Panc1 (cell line): Measurements from ENCODE around the gene GBP4. TPM values are rescaled to one million over a fixed set of nuclear protein-coding genes. Genes with fewer than 3 reads are reported as not detected.

Experiments
- ATAC-seq: fragments of 200-7000 bp; cut with Tn5 transposase; 2 replicates; pipeline ENCODE4 v1.9.1; 2020; ENCODE audit warnings: mild to moderate bottlenecking, moderate library complexity
- BruUV-seq: library from RNA; stranded (reverse); fragments of 400-500 nt; replicated peaks from 2 replicates; lab custom pipeline; 2021; lab: Mats Ljungman, UMichigan
- CTCF ChIA-PET: fragments of 300-600 bp; sonication (Branson Sonifier 250); formaldehyde crosslinking; loops from one replicate; lab custom pipeline; 2022; ENCODE audit warnings: antibody characterized with exemption; lab: Charles Lee
- POLR2A ChIA-PET: fragments of 300-600 bp; sonication (Branson Sonifier 250); formaldehyde crosslinking; loops from one replicate; lab custom pipeline; 2022; ENCODE audit warnings: antibody characterized with exemption; lab: Charles Lee
- DNase-seq: peaks from one replicate; pipeline ENCODE4 v3.0.0-alpha.2; 2010; ENCODE audit warnings: low read depth, low spot score
- H3K27ac ChIP-seq: 2 replicates; pipeline ENCODE4 v1.5.1; 2011; ENCODE audit warnings: mild to moderate bottlenecking, low read length, inconsistent platforms
- H3K27me3 ChIP-seq: fragments of 200-500 bp; sonication (Bioruptor generic); 2 replicates; pipeline ENCODE4 v1.6.0; 2014; ENCODE audit warnings: low read length, inconsistent platforms; ENCODE audit not compliant: control insufficient read depth, insufficient read depth
- H3K36me3 ChIP-seq: fragments of 200-500 bp; sonication (Bioruptor generic); 2 replicates; pipeline ENCODE4 v1.5.1; 2014; ENCODE audit warnings: inconsistent platforms, mild to moderate bottlenecking, low read length, moderate library complexity; ENCODE audit not compliant: control insufficient read depth, insufficient read depth
- H3K4me1 ChIP-seq: 2 replicates; pipeline ENCODE4 v1.5.1; 2011; ENCODE audit warnings: inconsistent platforms, mild to moderate bottlenecking, low read length, moderate library complexity; ENCODE audit not compliant: control insufficient read depth, insufficient read depth
- H3K4me3 ChIP-seq, 2 experiments: 2 replicates each; pipeline ENCODE4 v1.5.1; 2011 to 2012; ENCODE audit warnings: low read depth in 2 of 2, low read length in 2 of 2, mild to moderate bottlenecking in 2 of 2, inconsistent platforms in 1 of 2, moderate library complexity in 1 of 2
- H3K9me3 ChIP-seq: fragments of 200-500 bp; sonication (Bioruptor generic); 2 replicates; pipeline ENCODE4 v1.5.1; 2014; ENCODE audit warnings: low read depth, mild to moderate bottlenecking, inconsistent platforms, low read length, moderate library complexity; ENCODE audit not compliant: control insufficient read depth, insufficient read depth
- CTCF ChIP-seq: fragments of 450-650 bp; IDR thresholded peaks from 2 replicates; pipeline ENCODE4 v1.5.1; 2017; ENCODE audit warnings: mild to moderate bottlenecking
- POLR2AphosphoS5 ChIP-seq: IDR thresholded peaks from 2 replicates; pipeline ENCODE4 v1.6.1; 2012; ENCODE audit warnings: mild to moderate bottlenecking, low read depth, low read length, moderate library complexity
- REST ChIP-seq, 2 experiments: IDR thresholded peaks; 2 replicates each; pipeline ENCODE4 v1.6.1; 2011 to 2012; ENCODE audit warnings: low read depth in 2 of 2, control low read depth in 1 of 2, low read length in 1 of 2, mild to moderate bottlenecking in 1 of 2, moderate library complexity in 1 of 2; ENCODE audit not compliant: insufficient read depth in 1 of 2
- SIN3A ChIP-seq: IDR thresholded peaks from 2 replicates; pipeline ENCODE4 v1.6.1; 2012; ENCODE audit warnings: low read depth, mild to moderate bottlenecking, low read length, moderate library complexity, borderline replicate concordance; ENCODE audit not compliant: insufficient read depth
- TCF7L2 ChIP-seq: IDR thresholded peaks from 2 replicates; pipeline ENCODE4 v1.6.1; 2011; ENCODE audit warnings: mild to moderate bottlenecking, low read depth, low read length, inconsistent platforms
- in situ Hi-C: cut with HindIII; loops from 2 replicates; pipeline ENCODE4 v1.10.0; 2016; ENCODE audit warnings: low sequenced_read_pairs, low pct_unique_long_range_greater_than_20kb
- intact Hi-C: fragments of 100-400 bp; cut with micrococcal nuclease; formaldehyde crosslinking; loops from one replicate; pipeline ENCODE4 v1.10.0; 2022; ENCODE audit not compliant: unreplicated experiment
- total RNA-seq: library from RNA; stranded (reverse); gene quantifications from one replicate; pipeline ENCODE4 v1.2.1, GENCODE V29; 2021; ENCODE audit not compliant: unreplicated experiment

Gene GBP4
- total RNA-seq, 1 experiment from 2014 or later, result 3.3 TPM

GRCh38 chr1:89191314-89191713 is 7.4 kb downstream of the GBP4 start:
- ChIA-PET CTCF (no interaction called here), POLR2A (no interaction called here)
- no peaks in the 10 kb centered on the region for H3K9me3 ChIP-seq
- no peaks in the 10 kb centered on the region for H3K36me3 ChIP-seq
- DNase-seq, result no peak
- ATAC-seq, result no peak
- H3K27me3 ChIP-seq, result no peaks in the 10 kb centered on the region; the same call in 1 of the 2 replicates
- no peak overlapping the region for H3K4me3 ChIP-seq
- H3K4me1 ChIP-seq, result no peaks in the 10 kb centered on the region
- in situ Hi-C loops (no loop called here), intact Hi-C loops (no loop called here)
- no peak for TF ChIP-seq REST (IDR thresholded peaks at IDR 0.05; ENCODE audit: insufficient read depth in 1 of 2, low read depth in 2 of 2, low read length in 1 of 2)
- TF ChIP-seq POLR2AphosphoS5, result no peak
- no peak for TF ChIP-seq TCF7L2
- TF ChIP-seq CTCF, result no peak
- TF ChIP-seq SIN3A, result no peak
- no TSS peak for BruUV-seq
- no peak overlapping the region for H3K27ac ChIP-seq

GRCh38 chr1:89190017-89190416 is 8.7 kb downstream of the GBP4 start:
- DNase-seq (no peak), ATAC-seq (no peak)
- BruUV-seq, result no TSS peak
- in situ Hi-C loops, result no loop called here
- POLR2A ChIA-PET, result no interaction called here
- H3K9me3 ChIP-seq, result no peaks in the 10 kb centered on the region
- TF ChIP-seq CTCF (no peak), SIN3A (no peak), TCF7L2 (no peak), REST (IDR thresholded peaks at IDR 0.05; ENCODE audit: insufficient read depth in 1 of 2, low read depth in 2 of 2, low read length in 1 of 2) (no peak), POLR2AphosphoS5 (no peak)
- no peaks in the 10 kb centered on the region for H3K27me3 ChIP-seq
- no peaks in the 10 kb centered on the region for H3K36me3 ChIP-seq
- CTCF ChIA-PET, result no interaction called here
- no peaks in the 10 kb centered on the region for H3K4me1 ChIP-seq
- H3K4me3 ChIP-seq, result no peak overlapping the region
- no peak overlapping the region for H3K27ac ChIP-seq
- intact Hi-C loops, result no loop called here
